HepG2 (cell line): ENCODE results near the gene AGPAT3. TPM values are rescaled to one million over a fixed set of nuclear protein-coding genes. Genes with fewer than 3 reads are reported as not detected.

Experiments used
- AKAP8 ChIP-seq: sonication (generic); formaldehyde crosslinking; IDR thresholded peaks from 2 replicates; pipeline ENCODE4 v1.5.1; 2020; ENCODE audit warnings: mild to moderate bottlenecking, missing genetic modification reagents
- GLI4 ChIP-seq: sonication (generic); formaldehyde crosslinking; IDR thresholded peaks from 2 replicates; pipeline ENCODE4 v1.5.1; 2020; ENCODE audit warnings: missing genetic modification reagents, mild to moderate bottlenecking, moderate library complexity, borderline replicate concordance
- JDP2 ChIP-seq: sonication (generic); formaldehyde crosslinking; IDR thresholded peaks from 2 replicates; pipeline ENCODE4 v1.8.1; 2022; ENCODE audit warnings: missing genetic modification reagents, borderline replicate concordance
- JUND ChIP-seq: sonication (generic); formaldehyde crosslinking; IDR thresholded peaks from 2 replicates; pipeline ENCODE4 v1.8.0; 2022; ENCODE audit warnings: mild to moderate bottlenecking, missing genetic modification reagents
- KAT7 ChIP-seq: IDR thresholded peaks from 2 replicates; pipeline ENCODE4 v1.6.1; 2018; ENCODE audit warnings: borderline replicate concordance, missing compliant biosample characterization
- NFE2 ChIP-seq: sonication (generic); formaldehyde crosslinking; IDR thresholded peaks from 2 replicates; pipeline ENCODE4 v1.4.0; 2020; ENCODE audit warnings: missing genetic modification reagents
- POLR2G ChIP-seq: fragments of 200-400 bp; formaldehyde crosslinking; IDR thresholded peaks from 2 replicates; pipeline ENCODE4 v1.6.1; 2018; ENCODE audit warnings: mild to moderate bottlenecking, low read depth, low read length, moderate library complexity
- RAD51 ChIP-seq: fragments of 450-650 bp; IDR thresholded peaks from 2 replicates; pipeline ENCODE4 v1.6.1; 2016; ENCODE audit warnings: borderline replicate concordance
- ZNF709 ChIP-seq: sonication (generic); formaldehyde crosslinking; IDR thresholded peaks from 2 replicates; pipeline ENCODE4 v1.5.0; 2020; ENCODE audit warnings: mild to moderate bottlenecking, missing genetic modification reagents
- ZSCAN31 ChIP-seq: sonication (generic); formaldehyde crosslinking; IDR thresholded peaks from 2 replicates; pipeline ENCODE4 v1.5.0; 2020; ENCODE audit warnings: low read depth, mild to moderate bottlenecking, missing genetic modification reagents
- polyA plus RNA-seq, 8 experiments: library from polyadenylated mRNA; depleted of rRNA in 3 of 8; stranded (reverse) in 7 of 8; unstranded in 1 of 8; fragments of >200 nt; fragmentation: Illumina TruSeq in 4 of 8; extraction: Trizol in 4 of 8; gene quantifications; 2 replicates each; pipeline versions ENCODE4 v1.2.1 to v1.2.3, GENCODE V29; 2011 to 2016; ENCODE audit warnings: low read depth in 4 of 8, missing spikeins in 1 of 8, mixed read lengths in 1 of 8; ENCODE audit not compliant: insufficient read depth in 1 of 8
- total RNA-seq, 5 experiments: library from RNA; depleted of rRNA; stranded (reverse); fragments of >200 nt; fragmentation: Illumina TruSeq; extraction: Trizol; gene quantifications; 2 replicates each; pipeline ENCODE4 v1.2.3, GENCODE V29; 2016; ENCODE audit warnings: low read depth in 1 of 5
- TF ChIP-seq, protein P1 (sequence below): sonication (generic); formaldehyde crosslinking; IDR thresholded peaks from 2 replicates; pipeline ENCODE4 v1.8.1; 2022; ENCODE audit warnings: low read depth, mild to moderate bottlenecking, missing genetic modification reagents
- TF ChIP-seq, protein P2 (sequence below): sonication (generic); formaldehyde crosslinking; IDR thresholded peaks from 2 replicates; pipeline ENCODE4 v1.4.0; 2020; ENCODE audit warnings: low read depth, mild to moderate bottlenecking, missing genetic modification reagents
- TF ChIP-seq, protein P3 (sequence below): sonication (generic); formaldehyde crosslinking; IDR thresholded peaks from 2 replicates; pipeline ENCODE4 v1.8.0; 2022; ENCODE audit warnings: mild to moderate bottlenecking, missing genetic modification reagents, borderline replicate concordance
- TF ChIP-seq, protein P4 (sequence below): sonication (generic); formaldehyde crosslinking; IDR thresholded peaks from 2 replicates; pipeline ENCODE4 v1.5.0; 2020; ENCODE audit warnings: mild to moderate bottlenecking, missing genetic modification reagents
- TF ChIP-seq, protein P5 (sequence below): sonication (generic); formaldehyde crosslinking; IDR thresholded peaks from 2 replicates; pipeline ENCODE4 v1.4.0; 2020; ENCODE audit warnings: missing genetic modification reagents

The AGPAT3 gene
- total and polyA plus RNA-seq, 2 of the 13 experiments (the other 11 are each of a cell fraction or from before 2014, with no cell fraction given): 32.2 to 54.4 TPM

DNA sequence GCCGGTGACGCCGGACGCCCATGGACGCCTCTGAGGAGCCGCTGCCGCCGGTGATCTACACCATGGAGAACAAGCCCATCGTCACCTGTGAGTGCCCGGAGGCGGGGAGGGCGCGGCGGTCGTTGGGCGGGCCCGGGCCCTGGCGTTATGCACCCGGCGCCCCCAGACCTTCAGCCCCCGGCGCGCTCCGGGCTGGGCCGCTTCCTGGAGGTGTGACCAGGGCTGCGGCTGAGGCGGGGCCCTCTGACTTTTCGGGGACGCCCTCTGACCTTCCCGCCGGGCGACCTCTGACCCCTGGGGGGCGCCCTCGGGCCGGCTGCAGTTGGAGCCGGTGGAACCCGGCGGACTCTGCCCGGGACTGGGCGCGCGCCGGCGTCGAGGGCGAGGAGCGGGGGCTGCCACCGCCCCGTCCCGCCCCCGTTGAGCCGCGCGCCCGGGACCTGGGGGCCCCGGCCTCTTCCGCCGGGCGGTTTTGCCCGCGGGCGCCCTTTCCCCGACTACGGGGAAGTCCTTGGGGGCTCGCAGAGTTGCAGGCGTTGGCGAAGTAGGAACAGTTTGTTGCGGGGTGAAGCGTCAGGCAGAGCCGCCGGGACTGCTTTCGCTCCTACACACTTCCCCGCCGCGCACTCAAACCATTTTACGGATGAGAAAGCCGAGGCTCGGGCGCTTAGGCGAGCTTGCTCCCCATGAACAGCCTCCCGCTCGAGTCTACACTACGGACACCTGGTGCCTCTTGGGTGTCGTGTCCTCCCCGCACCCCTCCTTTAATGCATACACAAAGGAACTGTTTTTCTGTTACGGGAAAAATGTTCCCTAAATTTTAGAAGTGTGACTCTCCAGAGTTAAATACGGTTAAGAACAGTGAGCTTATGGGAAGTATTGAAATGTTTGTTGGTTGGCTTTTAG, 147.7 kb downstream of the AGPAT3 start (continued):
- no peak for TF ChIP-seq RAD51
- TF ChIP-seq, protein P1, sequence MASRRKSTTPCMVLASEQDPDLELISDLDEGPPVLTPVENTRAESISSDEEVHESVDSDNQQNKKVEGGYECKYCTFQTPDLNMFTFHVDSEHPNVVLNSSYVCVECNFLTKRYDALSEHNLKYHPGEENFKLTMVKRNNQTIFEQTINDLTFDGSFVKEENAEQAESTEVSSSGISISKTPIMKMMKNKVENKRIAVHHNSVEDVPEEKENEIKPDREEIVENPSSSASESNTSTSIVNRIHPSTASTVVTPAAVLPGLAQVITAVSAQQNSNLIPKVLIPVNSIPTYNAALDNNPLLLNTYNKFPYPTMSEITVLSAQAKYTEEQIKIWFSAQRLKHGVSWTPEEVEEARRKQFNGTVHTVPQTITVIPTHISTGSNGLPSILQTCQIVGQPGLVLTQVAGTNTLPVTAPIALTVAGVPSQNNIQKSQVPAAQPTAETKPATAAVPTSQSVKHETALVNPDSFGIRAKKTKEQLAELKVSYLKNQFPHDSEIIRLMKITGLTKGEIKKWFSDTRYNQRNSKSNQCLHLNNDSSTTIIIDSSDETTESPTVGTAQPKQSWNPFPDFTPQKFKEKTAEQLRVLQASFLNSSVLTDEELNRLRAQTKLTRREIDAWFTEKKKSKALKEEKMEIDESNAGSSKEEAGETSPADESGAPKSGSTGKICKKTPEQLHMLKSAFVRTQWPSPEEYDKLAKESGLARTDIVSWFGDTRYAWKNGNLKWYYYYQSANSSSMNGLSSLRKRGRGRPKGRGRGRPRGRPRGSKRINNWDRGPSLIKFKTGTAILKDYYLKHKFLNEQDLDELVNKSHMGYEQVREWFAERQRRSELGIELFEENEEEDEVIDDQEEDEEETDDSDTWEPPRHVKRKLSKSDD (CRISPR knock-in tag): no peak
- no peak for TF ChIP-seq AKAP8 (CRISPR knock-in tag)
- no peak for TF ChIP-seq JDP2 (CRISPR knock-in tag)
- TF ChIP-seq, protein P2, sequence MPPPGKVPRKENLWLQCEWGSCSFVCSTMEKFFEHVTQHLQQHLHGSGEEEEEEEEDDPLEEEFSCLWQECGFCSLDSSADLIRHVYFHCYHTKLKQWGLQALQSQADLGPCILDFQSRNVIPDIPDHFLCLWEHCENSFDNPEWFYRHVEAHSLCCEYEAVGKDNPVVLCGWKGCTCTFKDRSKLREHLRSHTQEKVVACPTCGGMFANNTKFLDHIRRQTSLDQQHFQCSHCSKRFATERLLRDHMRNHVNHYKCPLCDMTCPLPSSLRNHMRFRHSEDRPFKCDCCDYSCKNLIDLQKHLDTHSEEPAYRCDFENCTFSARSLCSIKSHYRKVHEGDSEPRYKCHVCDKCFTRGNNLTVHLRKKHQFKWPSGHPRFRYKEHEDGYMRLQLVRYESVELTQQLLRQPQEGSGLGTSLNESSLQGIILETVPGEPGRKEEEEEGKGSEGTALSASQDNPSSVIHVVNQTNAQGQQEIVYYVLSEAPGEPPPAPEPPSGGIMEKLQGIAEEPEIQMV (CRISPR knock-in tag): no peak
- TF ChIP-seq ZNF709 (CRISPR knock-in tag): 0 out of 2 replicates have a peak, but pooled peaks have one; percentile 30
- TF ChIP-seq JUND (CRISPR knock-in tag): no peak
- TF ChIP-seq, protein P3, sequence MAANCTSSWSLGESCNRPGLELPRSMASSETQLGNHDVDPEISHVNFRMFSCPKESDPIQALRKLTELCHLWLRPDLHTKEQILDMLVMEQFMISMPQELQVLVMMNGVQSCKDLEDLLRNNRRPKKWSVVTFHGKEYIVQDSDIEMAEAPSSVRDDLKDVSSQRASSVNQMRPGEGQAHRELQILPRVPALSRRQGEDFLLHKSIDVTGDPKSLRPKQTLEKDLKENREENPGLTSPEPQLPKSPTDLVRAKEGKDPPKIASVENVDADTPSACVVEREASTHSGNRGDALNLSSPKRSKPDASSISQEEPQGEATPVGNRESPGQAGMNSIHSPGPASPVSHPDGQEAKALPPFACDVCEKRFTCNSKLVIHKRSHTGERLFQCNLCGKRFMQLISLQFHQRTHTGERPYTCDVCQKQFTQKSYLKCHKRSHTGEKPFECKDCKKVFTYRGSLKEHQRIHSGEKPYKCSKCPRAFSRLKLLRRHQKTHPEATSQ (CRISPR knock-in tag): no peak
- no peak; the same call in 1 of the 2 replicates for TF ChIP-seq POLR2G
- TF ChIP-seq NFE2: no peak
- 0 out of 2 replicates have a peak, but pooled peaks have one; percentile 38 for TF ChIP-seq ZSCAN31 (CRISPR knock-in tag)
- TF ChIP-seq, protein P4, sequence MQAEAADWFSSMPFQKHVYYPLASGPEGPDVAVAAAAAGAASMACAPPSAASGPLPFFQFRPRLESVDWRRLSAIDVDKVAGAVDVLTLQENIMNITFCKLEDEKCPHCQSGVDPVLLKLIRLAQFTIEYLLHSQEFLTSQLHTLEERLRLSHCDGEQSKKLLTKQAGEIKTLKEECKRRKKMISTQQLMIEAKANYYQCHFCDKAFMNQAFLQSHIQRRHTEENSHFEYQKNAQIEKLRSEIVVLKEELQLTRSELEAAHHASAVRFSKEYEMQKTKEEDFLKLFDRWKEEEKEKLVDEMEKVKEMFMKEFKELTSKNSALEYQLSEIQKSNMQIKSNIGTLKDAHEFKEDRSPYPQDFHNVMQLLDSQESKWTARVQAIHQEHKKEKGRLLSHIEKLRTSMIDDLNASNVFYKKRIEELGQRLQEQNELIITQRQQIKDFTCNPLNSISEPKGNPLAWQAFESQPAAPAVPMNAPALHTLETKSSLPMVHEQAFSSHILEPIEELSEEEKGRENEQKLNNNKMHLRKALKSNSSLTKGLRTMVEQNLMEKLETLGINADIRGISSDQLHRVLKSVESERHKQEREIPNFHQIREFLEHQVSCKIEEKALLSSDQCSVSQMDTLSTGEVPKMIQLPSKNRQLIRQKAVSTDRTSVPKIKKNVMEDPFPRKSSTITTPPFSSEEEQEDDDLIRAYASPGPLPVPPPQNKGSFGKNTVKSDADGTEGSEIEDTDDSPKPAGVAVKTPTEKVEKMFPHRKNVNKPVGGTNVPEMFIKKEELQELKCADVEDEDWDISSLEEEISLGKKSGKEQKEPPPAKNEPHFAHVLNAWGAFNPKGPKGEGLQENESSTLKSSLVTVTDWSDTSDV (CRISPR knock-in tag): no peak
- TF ChIP-seq KAT7: peak; percentile 2; the same call in 1 of the 2 replicates
- no peak for TF ChIP-seq GLI4 (CRISPR knock-in tag)
- TF ChIP-seq, protein P5, sequence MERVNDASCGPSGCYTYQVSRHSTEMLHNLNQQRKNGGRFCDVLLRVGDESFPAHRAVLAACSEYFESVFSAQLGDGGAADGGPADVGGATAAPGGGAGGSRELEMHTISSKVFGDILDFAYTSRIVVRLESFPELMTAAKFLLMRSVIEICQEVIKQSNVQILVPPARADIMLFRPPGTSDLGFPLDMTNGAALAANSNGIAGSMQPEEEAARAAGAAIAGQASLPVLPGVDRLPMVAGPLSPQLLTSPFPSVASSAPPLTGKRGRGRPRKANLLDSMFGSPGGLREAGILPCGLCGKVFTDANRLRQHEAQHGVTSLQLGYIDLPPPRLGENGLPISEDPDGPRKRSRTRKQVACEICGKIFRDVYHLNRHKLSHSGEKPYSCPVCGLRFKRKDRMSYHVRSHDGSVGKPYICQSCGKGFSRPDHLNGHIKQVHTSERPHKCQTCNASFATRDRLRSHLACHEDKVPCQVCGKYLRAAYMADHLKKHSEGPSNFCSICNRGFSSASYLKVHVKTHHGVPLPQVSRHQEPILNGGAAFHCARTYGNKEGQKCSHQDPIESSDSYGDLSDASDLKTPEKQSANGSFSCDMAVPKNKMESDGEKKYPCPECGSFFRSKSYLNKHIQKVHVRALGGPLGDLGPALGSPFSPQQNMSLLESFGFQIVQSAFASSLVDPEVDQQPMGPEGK (CRISPR knock-in tag): peak; percentile 43
